MG63 (cell line): ENCODE data around the gene ZNF385B. TPM values are rescaled to one million over a fixed set of nuclear protein-coding genes. Genes with fewer than 3 reads are reported as not detected.
A peak's percentile ranks its signal among the peaks of the same experiment; 100 is the strongest.
"Not testable (repeated sequence)": the region's sequence is repeated elsewhere in the genome, so short reads cannot be mapped to it uniquely, and the experiment has no call there.

ENCODE experiments used
- DNase-seq: peaks from one replicate; pipeline ENCODE4 v3.0.0-alpha.2; 2020
- H3K27me3 ChIP-seq: fragments of 250-450 bp; sonication (Bioruptor Pico); 2 replicates; pipeline ENCODE4 v1.5.1; 2020; ENCODE audit warnings: mild to moderate bottlenecking, moderate library complexity
- H3K36me3 ChIP-seq: fragments of 250-450 bp; sonication (Bioruptor Pico); 2 replicates; pipeline ENCODE4 v1.5.1; 2020; ENCODE audit warnings: mild to moderate bottlenecking, moderate library complexity
- H3K4me3 ChIP-seq: fragments of 250-450 bp; sonication (Bioruptor Pico); 2 replicates; pipeline ENCODE4 v1.5.1; 2020; ENCODE audit warnings: mild to moderate bottlenecking, moderate library complexity
- H3K9me3 ChIP-seq: fragments of 250-450 bp; sonication (Bioruptor Pico); 2 replicates; pipeline ENCODE4 v1.5.1; 2020; ENCODE audit warnings: mild to moderate bottlenecking, moderate library complexity
- total RNA-seq: library from RNA; depleted of rRNA; stranded (reverse); fragments of >200 nt; shearing (Covaris generic); gene quantifications from 2 replicates; pipeline ENCODE4 v1.2.3, GENCODE V29; 2014; ENCODE audit warnings: low replicate concordance

ZNF385B gene
- total RNA-seq, 1 experiment from 2014 or later: not detected

DNA sequence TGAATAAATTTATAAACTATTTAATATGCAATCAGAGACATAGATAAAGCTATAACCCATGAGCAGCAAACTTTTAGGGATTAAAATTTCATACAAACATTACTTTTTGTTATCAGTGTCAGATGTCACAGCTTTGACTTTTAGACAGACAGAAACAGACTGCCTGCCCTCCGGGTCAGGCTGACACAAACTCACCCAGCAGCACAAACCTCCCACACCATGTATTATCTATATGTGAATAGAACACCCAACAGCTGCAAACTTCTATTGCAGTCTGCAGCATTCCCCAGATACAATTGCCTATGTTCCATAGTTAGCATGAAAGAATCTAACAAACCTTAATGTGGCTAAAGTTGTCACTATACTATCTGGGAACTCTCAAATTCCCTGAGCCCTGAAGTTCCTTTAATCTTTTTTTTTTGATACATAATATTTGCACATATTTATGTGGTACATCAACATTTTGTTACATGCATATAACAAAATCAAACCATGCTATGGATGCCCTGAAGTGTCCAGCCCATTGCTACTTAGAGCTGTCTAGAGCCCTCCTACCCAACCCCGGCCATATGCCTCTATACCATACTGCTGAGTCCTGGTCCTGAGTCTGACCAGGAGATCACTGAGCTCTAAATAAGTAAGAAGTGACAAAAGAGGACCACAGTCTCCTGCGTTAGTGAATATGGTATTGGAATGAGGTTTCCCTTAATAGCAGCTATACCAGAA, 214.4 kb downstream of the ZNF385B start:
- no peak overlapping the region for H3K4me3 ChIP-seq
- no peak for DNase-seq
- no peaks in the 10 kb centered on the region for H3K36me3 ChIP-seq
- no peaks in the 10 kb centered on the region for H3K9me3 ChIP-seq
- H3K27me3 ChIP-seq: no peaks in the 10 kb centered on the region

DNA sequence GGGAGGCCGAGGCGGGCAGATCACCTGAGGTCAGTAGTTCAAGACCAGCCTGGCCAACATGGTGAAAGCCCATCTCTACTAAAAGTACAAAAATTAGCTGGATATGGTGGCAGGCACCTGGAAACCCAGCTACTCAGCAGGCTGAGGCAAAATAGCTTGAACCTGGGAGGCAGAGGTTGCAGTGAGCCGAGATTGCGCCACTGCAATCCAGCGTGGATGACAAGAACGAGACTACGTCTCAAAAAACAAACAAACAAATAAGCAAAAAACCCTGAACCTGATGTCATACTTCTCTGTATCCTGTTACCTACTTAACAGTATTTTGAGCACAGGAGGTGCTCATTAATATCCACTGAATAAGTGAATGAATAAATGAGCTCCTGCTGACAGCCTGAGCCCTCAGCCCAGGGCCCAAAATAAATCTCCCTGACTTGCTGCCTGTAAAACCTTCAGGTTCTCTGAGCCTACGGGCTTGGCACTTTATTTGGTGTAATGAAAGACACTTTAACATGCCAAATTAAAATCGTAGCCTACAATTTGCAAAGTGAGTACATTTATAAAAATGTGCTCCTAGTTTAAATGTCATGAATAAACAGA, 215.1 kb downstream of the ZNF385B start:
- DNase-seq: no peak
- Histone ChIP-seq H3K9me3 (no peaks in the 10 kb centered on the region), H3K4me3 (no peak overlapping the region), H3K36me3 (no peaks in the 10 kb centered on the region), H3K27me3 (no peaks in the 10 kb centered on the region; the same call in 1 of the 2 replicates)

DNA sequence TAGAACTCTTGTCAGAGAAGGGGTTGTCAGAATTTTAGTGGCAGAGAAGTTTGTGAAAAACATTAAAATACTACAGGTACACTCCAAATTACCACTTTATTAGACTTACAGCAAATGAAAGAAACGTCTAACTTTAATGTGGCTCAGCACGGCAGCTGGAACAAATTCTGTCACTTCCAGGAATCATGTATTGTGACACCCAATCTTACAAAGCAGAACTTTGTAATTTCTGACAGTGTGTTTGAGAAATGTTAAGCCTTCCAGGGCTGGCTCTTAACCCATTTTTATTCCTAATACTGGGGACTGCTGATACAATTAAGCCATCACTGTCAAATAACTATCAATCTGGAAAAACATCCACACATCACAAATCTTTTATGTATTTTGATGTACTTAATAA, 216.4 kb downstream of the ZNF385B start:
- no peak for DNase-seq
- Histone ChIP-seq H3K9me3 (no peaks in the 10 kb centered on the region), H3K36me3 (no peaks in the 10 kb centered on the region), H3K4me3 (no peak overlapping the region), H3K27me3 (peaks cover 2% of the 10 kb centered on the region)

DNA sequence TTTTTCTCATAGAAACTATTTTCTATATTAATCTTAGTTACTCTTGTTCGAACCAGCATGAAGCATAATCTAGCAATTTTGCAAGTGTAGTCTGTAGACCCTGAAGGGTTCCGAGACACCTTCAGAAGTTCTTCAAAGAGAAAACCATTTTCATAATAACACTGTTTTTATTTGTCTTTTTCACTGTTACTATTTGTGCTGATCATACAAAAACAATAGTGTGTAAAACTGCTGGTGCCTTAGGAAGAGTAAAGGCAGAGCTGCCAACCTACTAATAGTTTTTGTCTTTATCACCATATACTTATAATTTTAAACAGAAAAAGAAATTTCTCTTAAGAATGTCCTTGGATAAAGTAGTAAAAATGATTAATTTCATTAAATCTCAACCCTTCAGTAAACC, 218.9 kb downstream of the ZNF385B start:
- DNase-seq: no peak
- Histone ChIP-seq H3K27me3 (peaks cover 3% of the 10 kb centered on the region), H3K9me3 (no peaks in the 10 kb centered on the region), H3K4me3 (no peak overlapping the region), H3K36me3 (no peaks in the 10 kb centered on the region)

DNA sequence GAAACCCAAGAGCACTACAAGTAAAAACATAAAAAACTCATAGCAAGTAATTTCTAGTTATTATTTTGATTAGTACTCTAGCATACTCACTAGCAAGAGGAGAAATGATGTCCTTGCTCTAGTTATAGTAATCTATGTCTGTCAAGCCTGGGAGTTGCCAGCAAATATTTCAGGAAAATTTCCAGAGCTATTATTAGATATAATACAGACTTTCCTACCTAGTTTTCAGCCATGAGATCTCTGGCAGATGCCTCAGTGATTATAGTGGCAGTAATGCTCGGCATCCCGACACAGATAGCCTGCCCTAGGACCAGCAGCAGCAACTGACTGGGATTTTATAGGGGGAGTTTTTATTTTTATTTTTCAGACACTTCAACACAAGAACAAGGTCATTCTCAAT, 224.4 kb downstream of the ZNF385B start:
- DNase-seq: no peak
- no peak overlapping the region for H3K4me3 ChIP-seq
- no peaks in the 10 kb centered on the region for H3K36me3 ChIP-seq
- H3K27me3 ChIP-seq: peaks cover 3% of the 10 kb centered on the region
- H3K9me3 ChIP-seq: no peaks in the 10 kb centered on the region

DNA sequence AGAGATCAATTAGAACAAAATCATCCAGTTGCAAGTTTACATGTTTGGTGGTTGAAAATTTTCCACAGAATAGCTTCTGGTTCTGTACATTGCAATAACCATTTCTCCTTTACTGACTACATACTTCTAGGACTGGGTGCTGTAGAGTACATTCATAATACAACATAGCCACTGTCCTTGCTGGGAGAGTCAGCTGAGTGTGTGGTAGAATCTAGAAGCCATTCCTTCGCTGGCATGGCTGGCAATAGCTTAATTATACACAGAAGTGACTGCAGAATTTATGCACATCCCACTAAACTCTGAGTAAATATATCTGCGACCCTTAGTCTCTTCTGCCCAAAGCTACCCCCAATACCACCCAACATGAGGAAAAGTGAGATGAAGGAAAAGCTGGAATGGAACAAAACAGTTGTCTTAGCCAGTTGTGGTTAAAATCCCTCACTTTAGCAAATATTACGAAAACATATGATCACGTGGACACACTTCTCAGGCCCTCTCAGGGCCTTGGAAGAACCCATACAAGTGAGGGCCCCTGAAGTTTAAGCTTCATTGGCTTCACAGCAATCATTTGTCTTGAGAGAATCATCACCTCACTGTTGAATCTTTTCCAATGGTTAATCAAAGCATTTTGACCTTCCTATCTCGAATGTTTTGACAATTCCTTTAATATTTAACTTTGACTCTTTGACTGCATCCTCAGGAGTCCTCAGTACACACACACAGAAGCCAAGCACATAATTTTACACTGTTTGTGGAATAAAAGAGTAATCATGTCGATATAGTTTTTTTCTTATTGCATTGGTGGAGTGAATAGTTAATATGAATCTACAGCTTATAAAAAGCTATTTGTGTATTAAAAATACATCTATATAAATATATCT, 225.1 kb downstream of the ZNF385B start:
- DNase-seq: no peak
- no peaks in the 10 kb centered on the region for H3K36me3 ChIP-seq

DNA sequence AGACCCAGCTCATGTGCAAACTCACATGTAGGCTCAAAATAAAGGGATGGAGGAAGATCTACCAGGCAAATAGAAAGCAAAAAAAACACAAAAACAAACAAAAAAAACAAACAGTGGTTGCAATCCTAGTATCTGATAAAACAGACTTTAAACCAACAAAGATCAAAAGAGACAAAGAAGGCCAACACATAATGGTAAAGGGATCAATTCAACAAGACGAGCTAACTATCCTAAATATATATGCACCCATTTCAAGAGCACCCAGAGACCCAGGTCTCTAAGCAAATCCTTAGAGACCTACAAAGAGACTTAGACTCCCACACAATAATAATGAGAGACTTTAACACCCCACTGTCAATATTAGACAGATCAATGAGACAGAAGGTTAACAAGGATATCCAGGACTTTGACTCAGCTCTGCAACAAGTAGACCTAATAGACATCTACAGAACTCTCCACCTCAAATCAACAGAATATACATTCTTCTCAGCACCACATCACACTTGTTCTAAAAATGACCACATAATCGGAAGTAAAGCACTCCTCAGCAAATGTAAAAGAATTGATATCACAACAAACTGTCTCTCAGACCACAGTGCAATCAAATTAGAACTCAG, 229.5 kb downstream of the ZNF385B start:
- not testable (repeated sequence) for H3K27me3 ChIP-seq

More for the DNA sequence above, 225.1 kb downstream of the ZNF385B start:
- no peaks in the 10 kb centered on the region for H3K9me3 ChIP-seq
- peaks cover 3% of the 10 kb centered on the region; the same call in 1 of the 2 replicates for H3K27me3 ChIP-seq
- no peak overlapping the region for H3K4me3 ChIP-seq

DNA sequence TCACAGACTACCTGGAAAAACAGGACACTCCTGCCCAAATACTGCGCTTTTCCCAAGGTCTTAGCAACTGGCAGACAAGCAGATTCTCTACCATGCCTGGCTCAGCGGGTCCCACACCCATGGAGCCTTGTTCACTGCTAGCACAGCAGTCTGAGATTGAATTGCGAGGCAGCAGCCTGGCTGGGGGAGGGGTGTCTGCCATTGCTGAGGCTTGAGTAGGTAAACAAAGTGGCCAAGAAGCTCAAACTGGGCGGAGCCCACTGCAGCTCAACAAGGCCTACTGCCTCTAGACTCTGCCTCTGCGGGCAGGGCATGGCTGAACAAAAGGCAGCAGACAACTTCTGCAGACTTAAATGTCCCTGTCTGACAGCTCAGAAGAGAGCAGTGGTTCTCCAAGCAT, 231.6 kb downstream of the ZNF385B start:
- not testable (repeated sequence) for H3K27me3 ChIP-seq, H3K36me3 ChIP-seq, DNase-seq

More for the DNA sequence above, 229.5 kb downstream of the ZNF385B start:
- not testable (repeated sequence) for H3K36me3 ChIP-seq, DNase-seq, H3K4me3 ChIP-seq, H3K9me3 ChIP-seq

DNA sequence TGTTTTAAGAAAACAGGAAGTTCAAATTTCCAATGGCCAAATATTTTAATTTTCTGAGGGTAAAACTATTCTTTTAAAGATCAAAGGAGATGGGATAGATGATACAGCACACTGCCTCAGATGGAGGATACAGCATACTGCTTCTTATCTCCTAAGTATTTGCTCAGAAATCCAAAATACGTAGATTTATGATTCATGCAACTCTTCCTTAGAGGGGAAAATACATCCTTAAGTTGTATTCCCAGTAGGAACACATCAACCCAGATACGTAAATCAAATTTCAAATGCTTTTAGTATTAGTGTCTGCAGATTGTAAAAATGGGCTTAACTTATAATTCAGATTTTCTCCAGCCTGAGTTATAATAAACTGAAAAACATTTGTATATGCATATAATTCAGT, 235.2 kb downstream of the ZNF385B start:
- Histone ChIP-seq H3K4me3 (no peak overlapping the region), H3K27me3 (no peaks in the 10 kb centered on the region), H3K36me3 (no peaks in the 10 kb centered on the region), H3K9me3 (no peaks in the 10 kb centered on the region)
- no peak for DNase-seq

More for the DNA sequence above, 231.6 kb downstream of the ZNF385B start:
- not testable (repeated sequence) for H3K4me3 ChIP-seq, H3K9me3 ChIP-seq

DNA sequence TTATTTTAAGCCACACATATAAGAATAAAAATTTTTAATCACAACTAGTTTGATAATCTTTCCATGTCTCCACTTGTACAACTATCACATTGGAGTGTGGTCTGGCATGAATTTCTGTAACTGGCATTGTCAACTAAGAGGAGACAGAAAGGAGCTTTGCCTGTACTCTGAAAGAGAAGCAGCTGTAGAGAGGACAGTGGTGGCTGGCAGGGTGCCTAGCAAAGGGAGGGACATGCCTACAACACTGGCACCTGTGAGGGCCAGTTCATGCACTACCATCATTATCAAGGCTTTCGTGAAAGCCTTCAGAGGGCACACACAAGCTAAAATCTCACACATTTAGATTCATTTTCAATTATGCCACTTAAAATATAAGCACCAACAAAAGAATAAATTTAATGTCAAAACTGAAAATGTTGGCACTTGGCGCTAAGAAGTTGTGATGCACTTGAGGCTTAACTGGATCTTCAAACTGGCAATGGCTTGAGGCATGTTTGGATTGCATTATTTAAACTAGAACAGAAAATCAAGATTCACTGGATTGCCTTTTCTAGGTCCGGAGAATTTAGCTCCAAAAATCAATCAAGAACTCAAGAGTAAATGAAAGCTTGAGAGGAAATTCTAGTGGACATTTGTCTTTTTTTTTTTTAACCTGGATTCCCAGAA, 238.6 kb downstream of the ZNF385B start:
- Histone ChIP-seq H3K36me3 (no peaks in the 10 kb centered on the region), H3K9me3 (no peaks in the 10 kb centered on the region), H3K27me3 (no peaks in the 10 kb centered on the region), H3K4me3 (no peak overlapping the region)
- DNase-seq: no peak

DNA sequence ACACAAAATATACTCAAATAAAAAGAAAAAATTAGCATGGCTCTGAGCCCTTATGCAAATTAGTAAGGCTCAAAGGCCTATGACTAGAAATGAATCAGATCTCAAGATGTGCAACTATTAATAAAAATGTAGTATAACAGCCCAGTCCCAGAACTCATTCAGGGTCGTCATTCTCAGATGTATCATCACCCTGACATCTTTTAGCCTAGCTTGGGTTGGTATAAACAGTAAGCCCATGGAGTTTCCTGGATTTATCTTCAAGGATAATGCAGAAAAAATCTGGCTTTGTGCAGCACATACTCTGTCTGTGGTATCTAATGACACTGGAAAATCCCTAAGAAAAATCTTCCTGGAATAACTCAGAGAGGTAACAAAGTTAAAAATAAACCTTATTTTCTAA, 239.3 kb downstream of the ZNF385B start:
- no peak overlapping the region for H3K4me3 ChIP-seq
- no peak for DNase-seq
- no peaks in the 10 kb centered on the region for H3K27me3 ChIP-seq
- no peaks in the 10 kb centered on the region for H3K9me3 ChIP-seq
- H3K36me3 ChIP-seq: no peaks in the 10 kb centered on the region

DNA sequence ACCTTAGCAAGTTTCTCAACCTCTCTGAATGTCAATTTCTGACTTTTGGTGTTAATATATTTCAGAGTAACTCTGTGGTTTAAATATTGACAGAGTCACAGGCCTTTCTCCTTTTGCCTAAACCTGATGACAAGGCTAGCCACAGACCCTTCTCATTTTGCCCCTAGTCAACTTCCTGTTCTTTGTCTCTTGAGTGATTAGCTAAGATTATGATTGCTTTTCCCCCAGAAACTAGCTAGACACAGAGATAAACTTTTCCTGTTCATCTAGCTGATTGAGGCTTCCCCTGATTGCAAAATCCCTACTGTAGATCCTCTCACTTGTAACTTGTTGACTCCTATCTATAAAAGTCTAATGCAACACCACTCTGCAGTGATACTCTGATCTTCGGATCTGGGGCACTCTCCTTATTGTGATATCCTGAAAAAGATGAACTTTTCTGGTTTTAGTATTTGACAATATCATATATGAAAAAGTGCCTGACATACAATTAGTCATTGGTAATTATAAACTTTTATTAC, 241.4 kb downstream of the ZNF385B start:
- no peaks in the 10 kb centered on the region for H3K36me3 ChIP-seq
- H3K9me3 ChIP-seq: no peaks in the 10 kb centered on the region
- no peaks in the 10 kb centered on the region for H3K27me3 ChIP-seq
- H3K4me3 ChIP-seq: no peak overlapping the region
- DNase-seq: no peak

DNA sequence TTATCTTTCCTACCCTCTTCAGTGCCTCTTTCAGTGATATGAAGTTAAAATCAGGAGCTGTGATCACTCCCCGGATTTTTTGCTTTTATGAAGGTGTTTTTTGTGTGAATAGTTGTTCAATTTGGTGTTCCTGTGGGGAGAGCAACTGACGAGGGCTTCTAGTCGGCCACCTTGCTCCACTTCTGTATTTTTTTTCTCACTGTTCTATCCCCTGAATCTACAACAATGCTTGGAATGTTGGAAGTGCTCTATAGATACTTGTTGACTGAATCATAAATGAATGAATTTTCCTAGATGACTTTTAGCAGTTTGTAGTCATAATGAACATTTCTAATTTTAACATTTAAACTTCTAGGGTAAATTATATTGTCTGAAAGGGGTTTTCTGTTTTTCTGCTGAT, 247.3 kb downstream of the ZNF385B start:
- Histone ChIP-seq H3K4me3 (no peak overlapping the region), H3K9me3 (peaks cover 2% of the 10 kb centered on the region; the same call in 1 of the 2 replicates), H3K27me3 (no peaks in the 10 kb centered on the region), H3K36me3 (no peaks in the 10 kb centered on the region)
- DNase-seq: no peak

DNA sequence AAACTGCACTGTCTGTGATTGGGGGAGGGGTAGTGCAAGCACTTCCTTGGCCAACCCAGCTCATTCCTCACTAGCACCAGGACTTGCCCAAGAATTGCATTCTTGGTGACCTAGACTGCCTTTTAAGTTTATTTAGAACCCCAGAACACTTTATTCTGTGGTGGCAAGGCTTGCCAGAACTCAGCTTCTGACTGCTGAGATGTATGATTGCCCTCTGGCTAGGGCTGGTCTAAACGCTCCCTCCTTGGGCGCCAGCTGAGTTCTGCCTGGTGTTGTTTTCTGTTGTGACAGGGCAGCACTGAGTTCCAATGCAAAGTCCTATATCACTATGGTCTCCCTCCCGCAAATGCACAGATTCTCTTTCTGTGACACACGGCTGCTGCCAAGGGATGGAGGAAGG, 247.7 kb downstream of the ZNF385B start:
- no peaks in the 10 kb centered on the region for H3K27me3 ChIP-seq
- no peaks in the 10 kb centered on the region for H3K36me3 ChIP-seq
- DNase-seq: peak; percentile 15
- peaks cover 2% of the 10 kb centered on the region; the same call in 1 of the 2 replicates for H3K9me3 ChIP-seq
- H3K4me3 ChIP-seq: no peak overlapping the region

DNA sequence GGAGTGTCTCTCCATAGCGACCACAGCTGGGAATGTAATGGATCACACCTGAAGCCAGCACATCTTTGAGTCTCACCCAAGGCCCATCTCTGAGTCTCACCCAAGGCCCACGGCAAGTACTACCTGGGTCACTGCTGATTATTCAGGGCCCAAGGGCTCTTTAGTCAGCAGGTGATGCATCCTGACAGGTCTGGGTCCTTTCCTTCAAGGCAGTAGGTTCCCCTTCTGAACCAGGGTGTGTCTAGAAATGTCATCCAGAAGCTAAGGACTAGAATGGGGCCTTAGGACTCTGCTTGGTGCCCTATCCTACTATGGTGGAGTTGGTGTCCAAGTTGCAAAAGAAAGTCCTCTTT, 248.1 kb downstream of the ZNF385B start:
- Histone ChIP-seq H3K9me3 (peaks cover 2% of the 10 kb centered on the region; the same call in 1 of the 2 replicates), H3K27me3 (no peaks in the 10 kb centered on the region), H3K4me3 (no peak overlapping the region), H3K36me3 (no peaks in the 10 kb centered on the region)
- no peak for DNase-seq

DNA sequence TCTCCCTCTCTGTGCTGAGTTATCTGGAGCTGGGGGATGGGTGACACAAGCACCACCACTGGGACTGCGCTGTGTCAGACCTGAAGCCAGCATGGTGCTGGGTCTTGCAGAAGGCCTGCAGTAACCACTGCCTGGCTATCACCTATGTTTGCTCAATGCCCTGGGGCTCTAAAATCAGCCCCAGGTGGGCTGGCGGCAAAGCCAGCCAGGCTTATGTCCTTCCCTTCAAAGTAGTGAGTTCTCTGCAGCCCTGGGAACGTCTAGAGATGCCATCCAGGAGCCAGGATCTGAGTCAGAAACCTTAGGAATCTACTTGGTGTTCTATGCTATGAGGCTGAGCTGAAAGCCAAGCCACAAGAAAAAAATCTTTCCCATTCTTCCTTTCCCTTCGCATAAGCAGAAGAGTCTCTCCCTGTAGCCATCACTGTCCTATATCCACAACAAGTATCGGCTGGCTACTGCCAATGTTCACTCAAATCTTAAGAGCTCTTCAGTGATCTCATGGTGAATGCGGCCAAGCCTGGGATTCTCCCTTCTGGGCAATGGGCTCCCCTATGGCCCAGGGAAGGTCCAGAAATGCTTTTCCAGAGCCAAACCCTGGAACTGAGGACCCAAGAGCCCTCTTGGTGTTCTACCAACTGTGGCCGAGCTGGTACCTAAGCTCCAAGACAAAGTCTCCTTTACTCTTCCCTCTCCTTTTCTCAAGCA, 248.7 kb downstream of the ZNF385B start:
- peak; percentile 84 for DNase-seq
- no peaks in the 10 kb centered on the region for H3K27me3 ChIP-seq
- peaks cover 2% of the 10 kb centered on the region; the same call in 1 of the 2 replicates for H3K9me3 ChIP-seq
- H3K4me3 ChIP-seq: no peak overlapping the region
- H3K36me3 ChIP-seq: no peaks in the 10 kb centered on the region
